ENCODE data around the gene SLF2.

Gene SLF2

DNA sequence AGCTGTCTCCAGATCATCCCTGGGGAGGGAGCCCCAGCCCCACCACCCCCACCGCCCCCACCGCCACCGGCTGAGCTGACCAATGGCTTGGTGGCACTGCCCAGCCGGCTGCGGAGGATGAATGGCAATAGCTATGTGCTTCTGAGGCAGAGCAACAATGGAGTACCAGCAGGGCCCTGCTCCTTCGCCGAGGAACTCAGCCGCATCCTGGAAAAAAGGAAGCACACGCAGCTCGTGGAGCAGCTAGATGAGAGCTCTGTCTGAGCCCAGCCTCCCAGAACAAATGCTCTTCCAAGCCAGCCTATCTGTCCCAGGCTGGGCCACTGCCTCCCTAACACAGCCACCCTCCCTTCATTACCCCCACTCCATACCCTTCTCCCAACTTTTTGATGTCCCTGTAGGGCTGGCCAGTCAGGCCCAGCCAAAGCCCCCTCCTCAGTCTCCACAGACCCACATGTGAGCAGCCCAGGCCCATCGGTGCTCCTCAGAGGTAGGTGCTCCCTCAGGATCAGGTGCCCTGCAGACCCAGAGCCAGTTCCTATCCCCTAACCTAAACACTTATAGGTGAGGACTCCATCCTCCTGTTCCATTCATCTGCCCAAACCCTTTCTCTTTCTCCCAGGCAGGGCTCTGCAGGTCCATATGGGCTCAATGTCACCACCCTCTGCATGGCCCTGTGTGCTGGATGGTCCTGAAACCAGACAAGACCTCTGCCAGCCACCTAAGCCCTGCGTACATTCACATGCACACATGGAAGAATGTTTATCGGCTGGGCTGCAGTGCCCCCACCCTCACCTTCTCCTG is 71.3 kb downstream of the SLF2 start:
- H3K4me1 ChIP-seq (ENCODE audit: control insufficient read depth in 5 of 5, insufficient read depth in 5 of 5, low read length in 5 of 5), result peaks cover 8 to 26% (median 23%) of the 10 kb centered on the region in 5 donors
- no peak overlapping the region for H3K4me3 ChIP-seq (ENCODE audit: low read depth in 1 of 5, low read length in 5 of 5)
- H3K36me3 ChIP-seq (ENCODE audit: control insufficient read depth in 5 of 5, insufficient read depth in 5 of 5, low read length in 5 of 5), result peaks cover 6 to 59% (median 36%) of the 10 kb centered on the region in 5 donors
- no peak overlapping the region for H3K9ac ChIP-seq (ENCODE audit: low read length in 5 of 5)
- H3K27me3 ChIP-seq (ENCODE audit: control insufficient read depth in 5 of 5, insufficient read depth in 4 of 5, low read length in 5 of 5), result no peaks in the 10 kb centered on the region
- H3K27ac ChIP-seq (ENCODE audit: low read depth, low read length), result no peak overlapping the region
- H3K9me3 ChIP-seq (ENCODE audit: control insufficient read depth in 5 of 5, low read length in 5 of 5), result no peaks in the 10 kb centered on the region

DNA sequence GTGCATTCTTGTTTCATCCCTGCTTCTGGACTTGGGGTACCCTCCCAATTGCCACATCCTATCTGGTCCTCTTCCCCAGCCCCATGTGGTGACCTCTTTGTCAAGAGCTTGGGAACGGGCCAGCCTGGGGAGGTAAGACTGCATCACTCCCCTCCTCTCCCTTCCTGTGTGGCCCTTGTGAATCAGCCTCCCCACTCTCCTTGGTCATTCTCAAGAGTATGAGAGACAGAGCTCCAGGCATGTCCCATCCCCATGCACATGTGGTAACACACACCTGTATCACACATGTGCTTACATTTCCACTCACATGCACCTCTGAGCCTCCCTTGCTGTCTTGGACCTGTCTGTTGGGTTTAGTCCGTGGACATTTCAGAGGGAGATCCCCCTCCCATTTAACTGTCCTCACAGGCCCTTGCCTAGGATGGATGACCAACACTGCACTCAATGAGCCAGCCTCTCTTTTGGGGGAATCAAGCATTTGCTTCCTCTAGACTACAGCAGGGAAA is 72.0 kb downstream of the SLF2 start:
- no peak overlapping the region for H3K27ac ChIP-seq (ENCODE audit: low read depth, low read length)
- H3K4me1 ChIP-seq (ENCODE audit: control insufficient read depth in 5 of 5, insufficient read depth in 5 of 5, low read length in 5 of 5), result peaks cover 8 to 26% (median 23%) of the 10 kb centered on the region in 5 donors
- peaks cover 6 to 61% (median 33%) of the 10 kb centered on the region in 5 donors for H3K36me3 ChIP-seq (ENCODE audit: control insufficient read depth in 5 of 5, insufficient read depth in 5 of 5, low read length in 5 of 5)

DNA sequence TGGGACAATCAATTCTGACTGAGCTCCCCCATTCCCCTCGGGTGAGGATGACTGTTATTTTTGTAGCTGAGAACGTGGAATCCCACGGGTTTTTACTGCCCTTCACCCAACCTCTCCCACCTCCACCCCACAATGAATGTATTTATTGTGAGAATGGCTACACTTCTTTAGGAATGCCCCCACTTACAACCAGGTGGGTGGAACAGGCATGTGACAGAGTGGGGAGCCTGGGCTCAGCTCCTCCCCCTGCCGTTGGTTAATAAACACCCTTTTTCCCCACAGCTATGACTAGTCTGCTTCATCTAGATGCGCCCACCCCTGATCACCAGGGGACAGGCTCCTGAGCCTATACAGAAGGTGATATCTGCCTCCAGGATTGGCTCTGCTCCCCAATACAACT is 72.6 kb downstream of the SLF2 start:
- Histone ChIP-seq H3K27me3 (ENCODE audit: control insufficient read depth in 5 of 5, insufficient read depth in 4 of 5, low read length in 5 of 5) (no peaks in the 10 kb centered on the region), H3K4me3 (ENCODE audit: low read depth in 1 of 5, low read length in 5 of 5) (no peak overlapping the region), H3K36me3 (ENCODE audit: control insufficient read depth in 5 of 5, insufficient read depth in 5 of 5, low read length in 5 of 5) (peaks cover 6 to 59% (median 30%) of the 10 kb centered on the region in 5 donors)

More for the DNA sequence above, 72.0 kb downstream of the SLF2 start:
- Histone ChIP-seq H3K9ac (ENCODE audit: low read length in 5 of 5) (no peak overlapping the region), H3K9me3 (ENCODE audit: control insufficient read depth in 5 of 5, low read length in 5 of 5) (no peaks in the 10 kb centered on the region), H3K27me3 (ENCODE audit: control insufficient read depth in 5 of 5, insufficient read depth in 4 of 5, low read length in 5 of 5) (no peaks in the 10 kb centered on the region), H3K4me3 (ENCODE audit: low read depth in 1 of 5, low read length in 5 of 5) (no peak overlapping the region)

DNA sequence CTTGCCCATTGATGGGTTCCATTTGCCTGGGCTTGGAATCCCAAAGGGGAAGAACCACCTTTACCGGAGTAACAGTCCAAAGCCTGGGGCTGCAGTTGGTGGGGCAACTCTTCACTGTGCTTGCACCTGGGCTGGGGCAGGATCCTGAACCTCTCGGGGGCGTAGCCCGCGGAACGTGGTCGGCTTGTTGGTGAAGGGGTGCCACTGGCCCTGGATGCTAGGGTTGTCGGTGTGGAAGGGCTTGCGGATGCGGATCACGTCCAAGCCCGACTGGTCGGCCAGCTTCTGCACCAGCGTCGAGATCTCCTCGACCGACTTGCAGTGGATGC is 73.8 kb downstream of the SLF2 start:
- Histone ChIP-seq H3K9ac (ENCODE audit: low read length in 5 of 5) (peak overlapping the region in 4 of 5 donors; percentile 77 to 93 (median 88)), H3K36me3 (ENCODE audit: control insufficient read depth in 5 of 5, insufficient read depth in 5 of 5, low read length in 5 of 5) (peaks cover 0 to 59% (median 29%) of the 10 kb centered on the region in 5 donors)

More for the DNA sequence above, 72.6 kb downstream of the SLF2 start:
- Histone ChIP-seq H3K27ac (ENCODE audit: low read depth, low read length) (no peak overlapping the region), H3K4me1 (ENCODE audit: control insufficient read depth in 5 of 5, insufficient read depth in 5 of 5, low read length in 5 of 5) (peaks cover 8 to 26% (median 23%) of the 10 kb centered on the region in 5 donors), H3K9ac (ENCODE audit: low read length in 5 of 5) (no peak overlapping the region), H3K9me3 (ENCODE audit: control insufficient read depth in 5 of 5, low read length in 5 of 5) (no peaks in the 10 kb centered on the region)

DNA sequence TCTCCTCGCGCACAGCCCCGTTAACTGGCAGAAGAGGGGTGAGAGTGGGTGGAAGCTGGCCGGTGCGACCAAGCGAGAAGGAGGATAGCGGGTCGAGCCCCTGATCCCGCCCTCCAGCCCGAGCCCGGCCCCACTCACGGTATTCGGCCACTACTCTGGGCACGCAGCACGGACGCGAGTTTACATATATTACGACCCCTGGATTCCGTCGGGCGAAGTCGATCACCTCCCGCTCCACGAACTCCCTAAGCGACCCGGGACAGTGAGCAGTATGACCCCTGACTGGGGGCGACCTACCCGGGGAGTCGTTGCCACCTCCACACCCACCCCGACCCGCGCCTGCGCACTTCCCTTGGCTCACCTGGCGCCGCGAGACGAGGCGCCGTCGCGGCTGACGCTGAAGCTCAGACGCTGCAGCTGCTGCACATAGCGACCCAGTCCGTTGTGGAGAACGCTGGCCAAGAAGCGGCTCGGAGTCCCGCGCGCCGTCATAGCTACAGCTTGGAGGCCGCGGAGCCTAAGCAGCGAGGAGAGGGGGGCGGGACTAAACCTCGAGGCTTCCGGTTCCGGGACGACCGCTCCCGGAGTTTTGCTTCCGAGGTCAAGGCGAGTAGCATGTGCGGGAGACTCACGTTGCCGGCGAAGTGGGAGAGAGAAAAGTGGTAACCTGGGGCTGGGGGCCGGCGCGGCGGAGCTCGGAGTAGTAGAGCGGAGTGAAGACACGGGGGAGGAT is 74.4 kb downstream of the SLF2 start, which contains the start of the genes MRPL43 and TWNK:
Gene MRPL43, minus strand, starts transcription at position 546 of the 733 bp plus-strand sequence. Its CDS starts 54 bp downstream, at position 492.
Gene TWNK, plus strand, starts transcription at position 592 of the 733 bp plus-strand sequence. CDS start 668 bp downstream, outside the sequence.
- Histone ChIP-seq H3K27ac (ENCODE audit: low read depth, low read length) (peak within 1 kb of the TSS; percentile 74), H3K27me3 (ENCODE audit: control insufficient read depth in 5 of 5, insufficient read depth in 4 of 5, low read length in 5 of 5) (no peaks in the 10 kb centered on the region), H3K36me3 (ENCODE audit: control insufficient read depth in 5 of 5, insufficient read depth in 5 of 5, low read length in 5 of 5) (peaks cover 0 to 53% (median 27%) of the 10 kb centered on the region in 5 donors), H3K4me1 (ENCODE audit: control insufficient read depth in 5 of 5, insufficient read depth in 5 of 5, low read length in 5 of 5) (peaks cover 8 to 26% (median 23%) of the 10 kb centered on the region in 5 donors), H3K9me3 (ENCODE audit: control insufficient read depth in 5 of 5, low read length in 5 of 5) (no peaks in the 10 kb centered on the region), H3K9ac (ENCODE audit: low read length in 5 of 5) (peak within 1 kb of the TSS; percentile 8 to 93 (median 86)), H3K4me3 (ENCODE audit: low read depth in 1 of 5, low read length in 5 of 5) (peak within 1 kb of the TSS; percentile 87 to 96 (median 93))

More for the DNA sequence above, 73.8 kb downstream of the SLF2 start:
- peak overlapping the region; percentile 87 to 96 (median 93) for H3K4me3 ChIP-seq (ENCODE audit: low read depth in 1 of 5, low read length in 5 of 5)
- no peaks in the 10 kb centered on the region for H3K9me3 ChIP-seq (ENCODE audit: control insufficient read depth in 5 of 5, low read length in 5 of 5)
- H3K4me1 ChIP-seq (ENCODE audit: control insufficient read depth in 5 of 5, insufficient read depth in 5 of 5, low read length in 5 of 5), result peaks cover 8 to 26% (median 23%) of the 10 kb centered on the region in 5 donors
- peak overlapping the region; percentile 74 for H3K27ac ChIP-seq (ENCODE audit: low read depth, low read length)
- no peaks in the 10 kb centered on the region for H3K27me3 ChIP-seq (ENCODE audit: control insufficient read depth in 5 of 5, insufficient read depth in 4 of 5, low read length in 5 of 5)

- Histone ChIP-seq H3K36me3 (ENCODE audit: control insufficient read depth in 5 of 5, insufficient read depth in 5 of 5, low read length in 5 of 5) (peaks cover 0 to 50% (median 24%) of the 10 kb centered on the region in 5 donors), H3K27me3 (ENCODE audit: control insufficient read depth in 5 of 5, insufficient read depth in 4 of 5, low read length in 5 of 5) (no peaks in the 10 kb centered on the region), H3K4me1 (ENCODE audit: control insufficient read depth in 5 of 5, insufficient read depth in 5 of 5, low read length in 5 of 5) (peaks cover 8 to 26% (median 23%) of the 10 kb centered on the region in 5 donors), H3K9ac (ENCODE audit: low read length in 5 of 5) (peak overlapping the region in 4 of 5 donors; percentile 77 to 93 (median 88)), H3K4me3 (ENCODE audit: low read depth in 1 of 5, low read length in 5 of 5) (peak overlapping the region; percentile 87 to 96 (median 93)), H3K27ac (ENCODE audit: low read depth, low read length) (peak overlapping the region; percentile 74), H3K9me3 (ENCODE audit: control insufficient read depth in 5 of 5, low read length in 5 of 5) (no peaks in the 10 kb centered on the region)
These were observed 74.9 kb downstream of the SLF2 start for GRCh38 chr10:100987685-100988049.

GRCh38 chr10:100988166-100988565 is 75.4 kb downstream of the SLF2 start:
- Histone ChIP-seq H3K4me3 (ENCODE audit: low read depth in 1 of 5, low read length in 5 of 5) (peak overlapping the region; percentile 87 to 96 (median 93)), H3K27me3 (ENCODE audit: control insufficient read depth in 5 of 5, insufficient read depth in 4 of 5, low read length in 5 of 5) (no peaks in the 10 kb centered on the region), H3K36me3 (ENCODE audit: control insufficient read depth in 5 of 5, insufficient read depth in 5 of 5, low read length in 5 of 5) (peaks cover 0 to 48% (median 22%) of the 10 kb centered on the region in 5 donors), H3K9ac (ENCODE audit: low read length in 5 of 5) (peak overlapping the region in 3 of 5 donors; percentile 8 to 93 (median 89)), H3K4me1 (ENCODE audit: control insufficient read depth in 5 of 5, insufficient read depth in 5 of 5, low read length in 5 of 5) (peaks cover 8 to 26% (median 23%) of the 10 kb centered on the region in 5 donors), H3K9me3 (ENCODE audit: control insufficient read depth in 5 of 5, low read length in 5 of 5) (no peaks in the 10 kb centered on the region), H3K27ac (ENCODE audit: low read depth, low read length) (no peak overlapping the region)

GRCh38 chr10:100989088-100989487 is 76.3 kb downstream of the SLF2 start:
- Histone ChIP-seq H3K9ac (ENCODE audit: low read length in 5 of 5) (no peak overlapping the region), H3K4me1 (ENCODE audit: control insufficient read depth in 5 of 5, insufficient read depth in 5 of 5, low read length in 5 of 5) (peaks cover 8 to 26% (median 23%) of the 10 kb centered on the region in 5 donors), H3K27me3 (ENCODE audit: control insufficient read depth in 5 of 5, insufficient read depth in 4 of 5, low read length in 5 of 5) (no peaks in the 10 kb centered on the region), H3K36me3 (ENCODE audit: control insufficient read depth in 5 of 5, insufficient read depth in 5 of 5, low read length in 5 of 5) (peaks cover 0 to 49% (median 23%) of the 10 kb centered on the region in 5 donors), H3K9me3 (ENCODE audit: control insufficient read depth in 5 of 5, low read length in 5 of 5) (no peaks in the 10 kb centered on the region), H3K4me3 (ENCODE audit: low read depth in 1 of 5, low read length in 5 of 5) (no peak overlapping the region), H3K27ac (ENCODE audit: low read depth, low read length) (no peak overlapping the region)

- no peaks in the 10 kb centered on the region for H3K27me3 ChIP-seq (ENCODE audit: control insufficient read depth in 5 of 5, insufficient read depth in 4 of 5, low read length in 5 of 5)
- no peak overlapping the region for H3K9ac ChIP-seq (ENCODE audit: low read length in 5 of 5)
- H3K4me1 ChIP-seq (ENCODE audit: control insufficient read depth in 5 of 5, insufficient read depth in 5 of 5, low read length in 5 of 5), result peaks cover 3 to 29% (median 23%) of the 10 kb centered on the region in 5 donors
These were observed 81.4 kb downstream of the SLF2 start for GRCh38 chr10:100993986-100994708.

More at GRCh38 chr10:100993986-100994708, 81.4 kb downstream of the SLF2 start:
- H3K36me3 ChIP-seq (ENCODE audit: control insufficient read depth in 5 of 5, insufficient read depth in 5 of 5, low read length in 5 of 5), result peaks cover 0 to 34% (median 22%) of the 10 kb centered on the region in 5 donors
- H3K4me3 ChIP-seq (ENCODE audit: low read depth in 1 of 5, low read length in 5 of 5), result no peak overlapping the region
- no peaks in the 10 kb centered on the region for H3K9me3 ChIP-seq (ENCODE audit: control insufficient read depth in 5 of 5, low read length in 5 of 5)
- H3K27ac ChIP-seq (ENCODE audit: low read depth, low read length), result no peak overlapping the region

All from subcutaneous abdominal adipose tissue (tissue), 5 donors.